Measurements from ENCODE around the gene TBC1D14. TPM values are rescaled to one million over a fixed set of nuclear protein-coding genes. Genes with fewer than 3 reads are reported as not detected.

Gene TBC1D14
- total and polyA plus RNA-seq, 2 of the 4 experiments (the other 2 are of a cell fraction): 31.7 to 40.7 TPM

DNA sequence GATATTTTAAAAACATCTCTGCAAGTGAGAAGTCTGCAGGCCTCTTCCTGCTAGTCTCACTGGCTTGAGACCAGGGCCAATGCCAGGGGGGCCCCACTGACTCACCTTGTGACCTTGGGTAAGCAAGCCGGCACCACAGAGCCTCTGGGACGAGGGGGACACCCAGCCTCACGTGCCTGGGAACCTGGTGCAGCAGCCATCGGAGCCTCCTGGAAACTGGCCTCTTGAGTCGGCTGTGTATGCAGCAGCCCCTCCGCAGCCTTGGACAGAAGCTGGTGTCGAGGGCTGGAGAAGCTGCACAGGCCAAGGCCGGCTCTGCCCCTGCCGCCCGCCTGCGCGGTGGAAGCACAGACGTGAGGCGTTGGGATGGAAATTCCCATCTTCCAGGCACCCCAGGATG lies 142.3 kb downstream of the TBC1D14 start:
- Histone ChIP-seq H2AK9ac (replicated peaks; ENCODE audit: low read depth, low read length, poor library complexity) (no peak overlapping the region), H3K4me2 (ENCODE audit: low read depth, low read length) (no peak overlapping the region), H3K18ac (ENCODE audit: low read depth, low read length) (no peak overlapping the region), H3K79me1 (ENCODE audit: low read depth in 1 of 2, low read length in 2 of 2) (peaks cover 25 to 85% of the 10 kb centered on the region in 2 experiments; a peak in 3 of 4 replicates), H2BK20ac (ENCODE audit: low read depth, low read length) (no peak overlapping the region), H3K9me3 (ENCODE audit: control insufficient read depth, insufficient read depth, low read length) (no peaks in the 10 kb centered on the region), H4K5ac (ENCODE audit: low read depth, low read length) (no peak overlapping the region), H3K4me1 (ENCODE audit: control insufficient read depth, insufficient read depth, low read length) (no peaks in the 10 kb centered on the region; the same call in 1 of the 2 replicates), H3K23ac (ENCODE audit: low read depth, low read length) (no peak overlapping the region), H3K9ac (ENCODE audit: low read depth, low read length) (no peak overlapping the region), H3K4me3 (ENCODE audit: insufficient read depth, low read depth, low read length) (no peak overlapping the region), H2BK120ac (ENCODE audit: low read depth, low read length) (no peak overlapping the region), H3K9me1 (ENCODE audit: insufficient read depth, low read length) (peaks cover 16% of the 10 kb centered on the region), H2BK5ac (ENCODE audit: low read depth, low read length, poor library complexity, severe bottlenecking) (no peak overlapping the region), H3K27ac (ENCODE audit: insufficient read depth, low read length) (no peak overlapping the region), H3K36me3 (ENCODE audit: control insufficient read depth, insufficient read depth, low read length) (peaks cover 31% of the 10 kb centered on the region), H2AFZ (replicated peaks; ENCODE audit: low read length, poor library complexity) (no peak overlapping the region), H3K27me3 (ENCODE audit: control insufficient read depth, insufficient read depth, low read length) (no peaks in the 10 kb centered on the region), H4K8ac (ENCODE audit: low read depth in 2 of 2, low read length in 2 of 2) (no peak overlapping the region), H2BK15ac (ENCODE audit: low read depth, low read length) (no peak overlapping the region), H4K91ac (ENCODE audit: insufficient read depth, low read depth, low read length) (no peak overlapping the region), H3K56ac (ENCODE audit: extremely low read depth, insufficient read depth, low read length) (no peak overlapping the region), H3K4ac (ENCODE audit: low read depth, low read length) (no peak overlapping the region), H3K14ac (replicated peaks; ENCODE audit: low read depth, low read length) (no peak overlapping the region), H2AK5ac (ENCODE audit: low read depth, low read length) (no peak overlapping the region), H4K20me1 (ENCODE audit: insufficient read depth, low read length) (peaks cover 66% of the 10 kb centered on the region)
- no TSS peak for BruUV-seq (replicated peaks)
- WGBS, 2 experiments (ENCODE audit: extremely low coverage in 2 of 2, insufficient read length in 1 of 2): 90% methylated on average over 5 of the region's 14 CpGs; no CpG with 5 or more reads in 1 of the 2 experiments
- ChIA-PET CTCF (interaction anchor here (0.6 kb wide), 1 partner anchor 321 kb away, joined by 4 read pairs; no protein-coding TSS in a partner anchor), POLR2A (ENCODE audit: unreplicated experiment) (interaction anchor here (0.8 kb wide), 1 partner anchor 9 kb away, joined by 4 read pairs; the partner anchor contains the start of gene TADA2B)
- no peak for ATAC-seq (ENCODE audit: low read depth)
- DNase-seq: no peak
- dilution Hi-C loops (cut with HindIII; ENCODE audit: low sequenced_read_pairs, unreplicated experiment): no loop called here
- intact Hi-C loops (cut with micrococcal nuclease): no loop called here
- no peak for TF ChIP-seq USF2 (IDR thresholded peaks at IDR 0.05; ENCODE audit: low read depth, low read length)
- no peak for TF ChIP-seq RCOR1 (IDR thresholded peaks at IDR 0.05; ENCODE audit: insufficient replicate concordance, low read length)
- TF ChIP-seq MAFK (IDR thresholded peaks at IDR 0.05; ENCODE audit: low read depth, low read length): no peak
- in situ Hi-C loops (cut with MboI; ENCODE audit: low sequenced_read_pairs): no loop called here
